Glomerular visceral epithelial cell (primary cell): Measurements from ENCODE around the gene SPATA31A5.
"Not testable (repeated sequence)": the region's sequence is repeated elsewhere in the genome, so short reads cannot be mapped to it uniquely, and the experiment has no call there.

ENCODE experiments used
- DNase-seq: peaks from one replicate; pipeline ENCODE4 v3.0.0-alpha.2; 2016; ENCODE audit errors: extremely low spot score

The SPATA31A5 gene

GRCh38 chr9:60914107-60914506 lies at the start of gene SPATA31A5:
Gene SPATA31A5 (plus strand): TSS chr9:60914407. CDS start chr9:60914436, 29 bp downstream.
- not testable (repeated sequence) for DNase-seq

DNA sequence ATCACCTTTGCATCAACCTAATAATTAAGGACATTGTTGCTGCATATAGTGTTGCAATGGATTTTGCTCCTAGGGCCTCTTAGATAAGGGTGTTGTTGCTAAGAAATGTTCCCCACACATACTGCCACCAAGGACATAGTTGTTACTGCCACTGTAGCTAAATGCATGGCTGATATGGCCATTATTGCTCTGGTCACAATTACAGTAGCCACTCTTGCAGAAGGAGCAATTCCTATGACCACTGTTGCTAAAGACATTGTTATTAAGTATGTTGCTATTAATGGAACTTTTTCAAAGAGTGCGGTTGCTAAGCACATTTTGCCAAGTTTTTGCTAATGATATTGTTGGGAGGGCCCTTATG lies 48.8 kb downstream of the SPATA31A5 start:
- DNase-seq, result not testable (repeated sequence)

DNA sequence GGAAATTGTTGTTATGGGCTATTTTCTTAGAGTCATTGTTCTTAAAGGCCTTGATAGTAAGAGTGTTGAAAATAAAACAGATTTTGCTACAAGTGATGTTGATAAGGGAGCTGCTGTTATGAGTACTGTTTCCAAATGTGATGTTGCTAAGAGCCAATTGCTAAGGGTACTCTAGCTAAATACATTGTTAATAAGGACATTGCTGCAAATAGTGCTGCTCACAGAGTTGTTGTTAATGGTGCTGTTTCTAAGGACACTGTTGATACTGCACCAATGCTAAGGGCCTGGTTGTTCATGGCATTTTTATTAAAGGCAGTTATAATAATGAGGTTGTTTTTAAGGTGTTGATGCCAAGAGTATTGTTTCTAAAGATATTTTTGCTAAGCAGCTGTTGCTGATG lies 52.2 kb downstream of the SPATA31A5 start:
- DNase-seq, result not testable (repeated sequence)
